ENCODE data around the gene RNF123. TPM values are rescaled to one million over a fixed set of nuclear protein-coding genes. Genes with fewer than 3 reads are reported as not detected.

Gene RNF123
- polyA plus RNA-seq, 1 donor, result 35.0 TPM

DNA sequence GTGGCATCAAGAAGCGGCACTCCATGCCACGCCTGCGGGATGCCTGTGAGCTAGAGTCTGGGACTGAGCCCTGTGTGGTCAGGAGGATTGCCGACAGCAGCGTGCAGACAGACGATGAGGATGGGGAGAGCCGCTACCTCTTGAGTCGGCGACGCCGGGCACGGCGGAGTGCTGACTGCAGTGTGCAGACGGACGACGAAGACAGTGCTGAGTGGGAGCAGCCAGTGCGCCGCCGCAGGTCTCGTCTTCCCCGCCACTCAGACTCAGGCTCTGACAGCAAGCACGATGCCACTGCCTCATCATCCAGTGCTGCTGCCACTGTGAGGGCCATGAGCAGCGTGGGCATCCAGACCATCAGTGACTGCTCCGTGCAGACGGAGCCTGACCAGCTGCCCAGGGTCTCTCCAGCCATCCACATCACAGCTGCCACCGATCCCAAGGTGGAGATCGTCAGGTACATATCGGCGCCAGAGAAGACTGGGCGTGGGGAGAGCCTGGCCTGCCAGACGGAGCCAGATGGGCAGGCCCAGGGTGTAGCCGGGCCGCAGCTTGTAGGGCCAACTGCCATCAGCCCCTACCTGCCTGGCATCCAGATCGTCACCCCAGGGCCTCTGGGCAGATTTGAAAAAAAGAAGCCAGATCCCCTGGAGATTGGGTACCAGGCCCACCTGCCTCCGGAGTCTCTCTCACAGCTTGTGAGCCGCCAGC lies 32.0 kb upstream of the RNF123 start:
- DNase-seq, result no peak

GRCh38 chr3:49658711-49659110 lies 30.6 kb upstream of the RNF123 start:
- no peak for DNase-seq

GRCh38 chr3:49659756-49660155 lies 29.6 kb upstream of the RNF123 start:
- no peak for DNase-seq

- no peak for DNase-seq
Observed at GRCh38 chr3:49661281-49661680, 28.1 kb upstream of the RNF123 start.

- no peak for DNase-seq
Observed at GRCh38 chr3:49662021-49662420, 27.3 kb upstream of the RNF123 start.

DNA sequence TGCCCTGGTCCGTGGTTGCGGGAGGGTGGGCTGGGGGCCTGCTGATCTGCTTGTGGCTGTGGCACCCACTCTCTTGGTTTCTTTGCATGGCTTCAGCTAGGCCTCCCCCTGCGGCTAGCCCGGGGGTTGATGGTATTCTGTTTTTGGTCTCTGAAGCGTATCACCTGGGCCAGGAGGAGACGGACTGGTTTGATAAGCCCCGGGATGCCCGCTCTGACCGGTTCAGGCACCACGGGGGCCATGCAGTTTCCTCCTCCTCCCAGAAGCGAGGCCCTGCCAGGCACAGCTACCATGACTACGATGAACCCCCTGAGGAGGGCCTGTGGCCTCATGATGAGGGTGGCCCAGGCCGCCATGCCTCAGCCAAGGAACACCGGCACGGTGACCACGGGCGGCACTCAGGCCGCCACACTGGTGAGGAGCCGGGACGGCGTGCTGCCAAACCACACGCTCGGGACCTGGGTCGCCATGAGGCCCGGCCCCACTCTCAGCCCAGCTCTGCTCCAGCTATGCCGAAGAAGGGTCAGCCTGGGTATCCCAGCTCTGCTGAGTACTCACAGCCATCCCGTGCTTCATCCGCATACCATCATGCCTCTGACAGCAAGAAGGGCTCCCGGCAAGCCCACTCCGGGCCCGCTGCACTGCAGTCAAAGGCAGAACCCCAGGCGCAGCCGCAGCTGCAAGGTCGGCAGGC lies 26.5 kb upstream of the RNF123 start:
- DNase-seq, result no peak

DNA sequence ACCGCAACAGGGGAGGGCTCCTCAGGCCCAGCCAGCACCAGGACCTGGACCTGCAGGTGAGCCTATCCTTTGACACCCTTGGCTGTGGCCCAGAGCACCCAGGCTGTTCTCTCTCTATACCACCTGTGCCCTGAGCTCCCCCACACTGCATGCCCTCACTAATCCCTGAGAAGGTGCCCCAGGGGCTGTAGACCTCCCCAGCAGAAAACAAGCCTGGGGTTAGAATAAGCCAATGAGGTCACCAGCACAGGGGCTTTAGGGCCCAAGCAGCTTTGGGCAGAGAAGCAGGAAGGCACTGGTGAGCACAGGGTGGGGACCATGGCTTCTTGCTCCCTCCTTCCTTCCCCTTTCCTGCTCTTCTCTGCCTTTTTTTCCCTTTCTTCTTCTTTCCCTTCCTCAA lies 25.5 kb upstream of the RNF123 start:
- no peak for DNase-seq

- no peak for DNase-seq
Observed at GRCh38 chr3:49664300-49664699, 25.1 kb upstream of the RNF123 start.

DNA sequence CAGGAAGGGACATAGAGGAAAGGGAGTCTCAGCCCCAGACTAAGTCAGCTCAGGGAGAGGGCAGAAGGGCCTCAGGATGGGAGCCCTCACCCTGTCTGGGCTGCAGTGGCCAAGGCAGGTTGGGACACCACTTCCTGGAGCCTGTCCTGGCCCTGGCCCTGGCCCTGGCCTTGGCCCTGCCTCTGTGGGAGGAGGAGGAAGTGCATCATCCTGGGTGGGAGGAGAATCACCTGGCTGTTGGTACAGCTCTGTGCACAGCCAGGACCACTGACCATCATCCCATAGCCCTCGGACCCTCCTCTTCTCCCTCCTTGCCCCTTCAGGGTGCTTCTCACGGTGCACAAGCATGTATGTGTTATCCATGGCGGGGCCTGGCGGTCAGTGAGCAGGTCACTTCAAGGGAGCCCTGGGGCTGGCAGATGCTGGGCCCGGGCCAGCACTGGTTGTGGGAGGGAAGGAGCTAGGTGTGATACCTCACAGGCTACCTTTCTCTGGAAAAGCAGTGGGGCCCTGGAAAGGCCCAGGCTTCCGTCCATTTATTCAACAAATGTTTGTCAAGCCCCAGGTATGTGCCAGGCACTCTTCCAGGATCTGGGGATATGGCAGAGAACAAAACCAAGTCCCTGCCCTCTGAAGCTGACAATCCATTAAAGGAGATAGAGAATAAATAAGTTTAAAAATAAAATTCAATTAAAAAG lies 23.4 kb upstream of the RNF123 start:
- DNase-seq, result no peak

DNA sequence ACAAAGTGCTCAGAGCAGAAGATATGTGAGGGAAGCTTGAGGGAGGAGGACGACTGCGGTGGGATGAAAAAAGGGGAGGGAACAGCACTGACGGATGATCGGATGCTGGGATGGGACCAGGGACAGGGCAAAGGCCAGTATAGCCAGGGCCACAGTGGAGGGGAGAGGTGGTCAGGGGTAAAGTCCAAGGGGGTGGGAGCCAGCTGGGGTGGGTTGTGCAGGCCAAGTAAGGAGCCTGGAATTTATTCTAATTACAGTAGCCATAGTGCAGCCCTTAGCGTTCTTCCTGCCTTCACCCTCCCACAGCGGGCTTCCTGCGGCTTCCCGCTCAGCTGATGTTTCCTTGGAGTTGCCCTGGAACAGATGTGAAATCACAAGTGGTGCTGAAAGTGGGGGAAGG lies 22.8 kb upstream of the RNF123 start:
- no peak for DNase-seq

- DNase-seq, result no peak
Observed at GRCh38 chr3:49667701-49668413, 21.5 kb upstream of the RNF123 start.

DNA sequence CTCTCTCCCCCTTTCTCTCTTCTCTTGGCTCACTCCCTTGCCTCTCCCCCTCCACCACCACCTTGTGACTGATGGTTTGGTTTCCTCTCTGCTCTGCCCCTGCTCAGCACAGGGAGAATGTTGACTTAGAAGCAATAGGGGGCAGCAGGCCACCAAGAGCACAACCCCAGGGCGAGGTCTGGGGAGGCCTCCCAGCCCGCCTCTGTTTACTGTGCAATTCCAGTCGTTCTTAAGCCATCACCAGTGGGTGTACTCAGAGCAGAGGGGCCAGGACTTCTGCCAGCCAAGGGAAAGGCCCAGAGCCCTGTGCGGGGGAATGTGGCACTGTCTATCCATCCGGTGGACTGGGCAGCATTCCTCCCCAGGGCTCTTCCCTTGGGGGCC lies 21.0 kb upstream of the RNF123 start:
- no peak for DNase-seq

GRCh38 chr3:49668861-49669260 lies 20.5 kb upstream of the RNF123 start:
- no peak for DNase-seq

DNA sequence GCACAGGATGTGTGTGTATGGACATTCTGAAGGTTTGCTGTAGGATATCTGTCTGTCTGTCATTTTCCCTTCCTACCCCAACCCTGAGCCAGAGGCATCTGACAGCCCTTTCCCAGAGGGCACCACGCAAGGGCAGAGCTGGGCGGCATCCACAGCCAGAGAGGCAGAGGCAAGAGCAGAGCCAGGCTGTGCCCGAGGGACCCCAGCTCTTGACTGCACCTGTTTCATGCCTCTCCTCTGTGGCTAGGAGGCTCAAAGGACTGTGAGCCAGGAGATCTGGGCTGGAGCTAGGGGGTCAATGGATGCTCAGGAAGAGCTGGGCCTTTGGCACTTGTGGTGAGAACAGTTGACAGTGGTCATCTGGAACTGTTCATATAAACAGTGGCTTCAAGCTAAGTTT lies 20.0 kb upstream of the RNF123 start:
- DNase-seq, result no peak

DNA sequence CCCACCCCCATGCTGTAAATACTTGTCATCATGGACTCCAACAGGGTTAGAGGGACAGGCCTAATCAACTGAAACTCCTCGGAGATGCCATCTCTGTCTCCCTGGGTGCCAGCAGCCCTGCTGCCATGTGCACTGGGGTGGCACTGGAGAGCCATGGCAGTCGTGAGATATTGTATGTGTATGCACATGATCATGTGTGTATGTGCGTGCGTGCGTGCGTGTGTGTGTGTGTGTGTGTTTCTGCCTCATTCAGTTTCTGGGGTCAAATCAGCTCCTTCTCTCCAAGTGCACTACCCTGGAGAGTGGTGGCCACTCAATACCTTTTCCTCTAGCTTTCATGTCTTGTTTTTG lies 18.4 kb upstream of the RNF123 start:
- DNase-seq, result no peak

DNA sequence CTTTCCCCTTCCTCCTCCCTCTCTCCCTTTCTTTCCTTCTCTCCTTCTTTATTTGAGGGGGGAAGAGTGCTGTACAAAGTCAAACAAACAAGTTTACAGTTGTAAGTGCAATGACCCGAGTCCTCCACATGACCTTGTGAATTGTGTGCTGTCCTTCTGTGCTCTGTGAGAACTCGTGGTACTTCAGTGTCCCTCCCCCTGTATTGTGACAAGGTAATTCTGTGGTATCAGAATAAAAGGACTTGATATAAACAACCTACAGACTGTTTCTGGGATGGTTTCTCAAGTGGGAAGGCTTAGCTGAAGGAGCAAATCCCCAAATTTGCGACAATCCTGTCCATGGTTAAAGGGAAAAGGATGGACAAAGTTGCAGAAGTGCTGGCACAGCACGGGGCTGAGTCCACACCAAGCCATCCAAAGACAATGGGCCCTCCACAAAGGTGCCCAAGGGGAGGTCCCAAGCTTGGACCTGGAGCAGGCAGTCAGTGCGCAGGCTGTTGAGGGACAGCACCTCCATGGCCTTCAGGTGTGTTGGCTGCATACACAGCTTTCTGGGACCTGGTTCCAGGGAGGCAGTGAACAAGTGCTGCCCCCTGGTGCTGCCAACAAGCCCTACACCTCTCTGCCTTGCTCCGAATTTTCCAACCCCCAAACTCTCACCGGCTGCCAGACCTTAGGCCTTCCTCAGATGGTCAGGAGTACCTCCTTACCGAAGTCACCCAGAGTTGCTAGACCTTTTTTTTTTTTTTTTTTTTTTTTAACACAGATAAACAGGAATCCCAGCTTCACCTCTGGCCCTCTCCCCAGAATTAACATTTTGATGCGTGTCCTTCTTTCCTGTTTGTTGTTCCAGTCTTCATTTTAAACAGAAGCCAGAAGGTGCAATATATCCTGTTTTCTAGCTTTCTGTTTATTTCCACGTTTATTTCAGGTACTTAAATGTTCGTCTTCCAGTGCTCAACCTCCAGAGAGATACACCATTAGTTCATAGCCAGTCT lies 17.8 kb upstream of the RNF123 start:
- peak; percentile 70 for DNase-seq

- no peak for DNase-seq
Observed at GRCh38 chr3:49673121-49673714, 16.1 kb upstream of the RNF123 start.

GRCh38 chr3:49673715-49674496 lies 15.5 kb upstream of the RNF123 start, which contains the start of gene APEH:
Gene APEH (plus strand): TSS chr3:49674351. CDS start chr3:49674402, 51 bp downstream.
- DNase-seq, result peak; percentile 94

DNA sequence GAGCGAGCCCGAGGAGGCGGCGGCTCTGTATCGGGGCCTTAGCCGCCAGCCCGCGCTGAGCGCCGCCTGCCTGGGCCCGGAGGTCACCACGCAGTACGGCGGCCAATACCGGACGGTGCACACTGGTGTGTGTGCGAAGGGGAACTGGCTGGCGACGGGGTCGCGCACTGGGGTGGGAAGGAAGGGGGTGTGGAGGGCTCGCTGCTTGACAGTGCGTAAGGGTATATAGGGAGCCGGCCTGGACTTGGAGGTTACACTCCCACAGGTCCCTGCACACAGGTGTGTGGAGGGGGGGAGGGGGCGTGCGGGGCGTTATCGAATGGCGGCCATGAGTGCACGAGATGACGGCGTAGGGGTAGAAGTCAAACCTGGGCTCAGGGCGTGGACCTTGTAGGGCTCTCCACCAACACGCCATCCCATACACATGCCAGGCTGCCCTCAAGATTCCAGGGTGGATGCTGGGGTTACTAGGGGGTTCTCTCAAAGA lies 14.8 kb upstream of the RNF123 start:
- no peak for DNase-seq

GRCh38 chr3:49675912-49676311 lies 13.4 kb upstream of the RNF123 start:
- no peak for DNase-seq
